Uterus (tissue), 2 donors: ENCODE measurements around the gene KMT2C.

Experiments used
- POLR2A ChIP-seq, 2 donors: fragments of 450-650 bp; IDR thresholded peaks; one replicate each; pipeline ENCODE4 v1.6.1; 2016; ENCODE audit warnings: antibody characterized with exemption in 2 of 2, mild to moderate bottlenecking in 1 of 2, moderate library complexity in 1 of 2
- TF ChIP-seq, protein P1 (sequence below), 4 experiments: fragments of 200-600 bp in 2 of 4; fragments of 450-650 bp in 2 of 4; sonication (generic) in 2 of 4; IDR thresholded peaks; one replicate each; pipeline ENCODE4 v1.5.1; 2016 to 2019; ENCODE audit warnings: antibody characterized with exemption in 4 of 4, mild to moderate bottlenecking in 2 of 4, moderate library complexity in 1 of 4

DNA sequence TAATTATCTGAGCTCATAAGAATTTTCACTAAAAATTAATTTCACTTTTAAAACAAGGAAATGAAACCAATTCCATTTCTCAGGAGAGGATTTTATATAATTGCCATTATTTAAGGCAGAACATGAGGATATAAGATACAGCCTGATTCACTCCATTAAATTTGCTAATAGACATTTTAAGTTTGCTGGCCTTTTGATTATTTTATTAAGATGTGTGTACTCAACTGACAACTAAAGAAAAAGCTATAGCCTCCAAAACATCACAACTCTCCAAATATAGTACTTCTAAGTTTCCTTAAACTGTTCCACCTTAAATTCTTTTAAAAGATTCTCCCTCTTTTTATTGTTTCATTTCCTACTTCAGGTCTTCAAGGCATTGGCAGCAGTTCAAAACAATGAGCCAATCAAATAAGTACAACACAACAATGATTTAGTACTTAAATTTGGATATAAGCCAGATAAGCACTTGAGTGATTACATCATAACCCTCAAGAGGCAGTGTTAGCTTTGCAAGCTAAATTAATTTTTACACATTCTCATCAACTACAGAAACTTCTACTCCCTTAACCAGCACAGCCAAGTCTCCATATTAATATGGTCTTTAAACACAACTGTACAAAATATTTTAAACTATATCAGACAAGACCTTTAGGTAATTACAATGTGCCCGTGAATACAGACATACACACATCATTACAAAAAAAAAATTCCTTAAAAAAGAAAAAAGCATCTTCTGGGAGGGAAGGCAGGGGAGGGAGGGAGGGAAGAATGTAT, 121.8 kb downstream of the KMT2C start:
- no peak for TF ChIP-seq POLR2A (IDR thresholded peaks at IDR 0.05)
- TF ChIP-seq, protein P1, sequence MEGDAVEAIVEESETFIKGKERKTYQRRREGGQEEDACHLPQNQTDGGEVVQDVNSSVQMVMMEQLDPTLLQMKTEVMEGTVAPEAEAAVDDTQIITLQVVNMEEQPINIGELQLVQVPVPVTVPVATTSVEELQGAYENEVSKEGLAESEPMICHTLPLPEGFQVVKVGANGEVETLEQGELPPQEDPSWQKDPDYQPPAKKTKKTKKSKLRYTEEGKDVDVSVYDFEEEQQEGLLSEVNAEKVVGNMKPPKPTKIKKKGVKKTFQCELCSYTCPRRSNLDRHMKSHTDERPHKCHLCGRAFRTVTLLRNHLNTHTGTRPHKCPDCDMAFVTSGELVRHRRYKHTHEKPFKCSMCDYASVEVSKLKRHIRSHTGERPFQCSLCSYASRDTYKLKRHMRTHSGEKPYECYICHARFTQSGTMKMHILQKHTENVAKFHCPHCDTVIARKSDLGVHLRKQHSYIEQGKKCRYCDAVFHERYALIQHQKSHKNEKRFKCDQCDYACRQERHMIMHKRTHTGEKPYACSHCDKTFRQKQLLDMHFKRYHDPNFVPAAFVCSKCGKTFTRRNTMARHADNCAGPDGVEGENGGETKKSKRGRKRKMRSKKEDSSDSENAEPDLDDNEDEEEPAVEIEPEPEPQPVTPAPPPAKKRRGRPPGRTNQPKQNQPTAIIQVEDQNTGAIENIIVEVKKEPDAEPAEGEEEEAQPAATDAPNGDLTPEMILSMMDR (IDR thresholded peaks at IDR 0.05): no peak
